LNCAP (cell line): ENCODE measurements around the gene CACNG6.

ENCODE experiments used
- TF ChIP-seq, protein P1 (sequence below): fragments of 450-650 bp; IDR thresholded peaks from 2 replicates; pipeline ENCODE4 v1.5.1; 2017; ENCODE audit warnings: mild to moderate bottlenecking

The CACNG6 gene

DNA sequence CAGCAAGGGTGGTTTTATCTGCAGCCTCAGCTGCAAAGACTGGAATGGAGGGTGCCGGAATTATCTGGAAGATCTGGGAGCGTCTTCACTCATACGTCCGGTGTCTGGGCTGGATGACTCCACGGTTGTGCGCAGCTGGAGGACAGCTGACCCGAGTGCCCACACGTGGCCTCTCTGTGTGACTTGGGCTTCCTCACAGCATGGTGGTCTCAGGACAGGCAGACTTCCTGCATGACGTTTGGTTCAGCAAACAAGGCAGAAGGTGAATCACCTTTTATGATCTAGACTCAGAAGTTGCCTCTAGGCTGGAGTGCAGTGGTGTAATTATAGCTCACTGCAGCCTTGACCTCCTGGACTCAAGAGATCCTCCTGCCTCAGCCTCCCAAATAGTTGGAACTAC lies 33.2 kb downstream of the CACNG6 start:
- TF ChIP-seq, protein P1, sequence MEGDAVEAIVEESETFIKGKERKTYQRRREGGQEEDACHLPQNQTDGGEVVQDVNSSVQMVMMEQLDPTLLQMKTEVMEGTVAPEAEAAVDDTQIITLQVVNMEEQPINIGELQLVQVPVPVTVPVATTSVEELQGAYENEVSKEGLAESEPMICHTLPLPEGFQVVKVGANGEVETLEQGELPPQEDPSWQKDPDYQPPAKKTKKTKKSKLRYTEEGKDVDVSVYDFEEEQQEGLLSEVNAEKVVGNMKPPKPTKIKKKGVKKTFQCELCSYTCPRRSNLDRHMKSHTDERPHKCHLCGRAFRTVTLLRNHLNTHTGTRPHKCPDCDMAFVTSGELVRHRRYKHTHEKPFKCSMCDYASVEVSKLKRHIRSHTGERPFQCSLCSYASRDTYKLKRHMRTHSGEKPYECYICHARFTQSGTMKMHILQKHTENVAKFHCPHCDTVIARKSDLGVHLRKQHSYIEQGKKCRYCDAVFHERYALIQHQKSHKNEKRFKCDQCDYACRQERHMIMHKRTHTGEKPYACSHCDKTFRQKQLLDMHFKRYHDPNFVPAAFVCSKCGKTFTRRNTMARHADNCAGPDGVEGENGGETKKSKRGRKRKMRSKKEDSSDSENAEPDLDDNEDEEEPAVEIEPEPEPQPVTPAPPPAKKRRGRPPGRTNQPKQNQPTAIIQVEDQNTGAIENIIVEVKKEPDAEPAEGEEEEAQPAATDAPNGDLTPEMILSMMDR: no peak

GRCh38 chr19:54026656-54027055 lies 35.2 kb downstream of the CACNG6 start:
- TF ChIP-seq, protein P1: no peak

GRCh38 chr19:54029301-54029700 lies 37.9 kb downstream of the CACNG6 start:
- TF ChIP-seq, protein P1: no peak

GRCh38 chr19:54029930-54030490 lies 38.6 kb downstream of the CACNG6 start:
- TF ChIP-seq, protein P1: peak; percentile 61

GRCh38 chr19:54030895-54031586 lies 39.6 kb downstream of the CACNG6 start:
- TF ChIP-seq, protein P1: peak; percentile 18; the same call in 1 of the 2 replicates

- TF ChIP-seq, protein P1: no peak
These were observed 44.1 kb downstream of the CACNG6 start for GRCh38 chr19:54035215-54036178.

DNA sequence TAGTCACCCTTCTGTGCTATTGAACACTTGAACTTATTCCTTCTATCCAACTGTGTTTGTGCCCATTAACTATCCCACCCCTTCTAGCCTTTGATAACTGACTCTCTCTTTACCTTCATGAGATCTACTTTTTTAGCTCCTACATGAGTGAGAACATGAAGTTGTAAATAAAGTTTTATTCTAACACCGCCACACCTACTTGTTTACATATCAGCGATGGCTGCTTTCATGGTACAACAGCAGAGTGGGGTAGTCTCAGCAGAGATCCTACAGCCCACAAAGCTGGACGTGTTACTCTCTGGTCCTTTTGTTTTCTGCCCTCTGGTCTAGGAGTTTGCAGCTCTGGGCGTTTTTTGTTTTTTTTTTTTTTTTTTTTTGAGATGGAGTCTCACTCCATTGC lies 48.6 kb downstream of the CACNG6 start:
- TF ChIP-seq, protein P1: no peak
